ENCODE measurements around the gene FNDC3B.

DNA sequence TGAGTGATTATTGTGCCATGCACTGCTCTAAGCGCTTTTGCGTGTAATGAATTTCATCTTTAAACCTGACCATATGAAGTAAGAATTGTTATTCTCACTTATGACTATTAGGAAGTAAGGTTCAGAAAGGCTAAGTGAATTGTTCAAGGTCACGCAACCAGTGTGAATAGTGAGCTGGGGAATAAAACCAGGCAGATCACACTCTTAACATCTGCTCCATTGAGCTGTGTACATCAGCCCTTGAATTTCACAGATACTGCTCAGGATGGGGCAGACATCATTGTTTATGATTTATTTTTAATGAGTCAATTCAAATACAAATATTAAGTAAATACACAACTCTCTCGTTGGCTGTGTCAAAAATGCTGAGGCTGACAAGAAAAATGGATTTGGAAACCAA is 184.5 kb downstream of the FNDC3B start:
- TF ChIP-seq CTCF (IDR thresholded peaks at IDR 0.05; ENCODE audit: insufficient read depth, low read length, poor library complexity, severe bottlenecking) (no peak), EZH2phosphoT487 (conservative IDR thresholded peaks at IDR 0.05; ENCODE audit: low read length) (no peak)

Measured in SU-DHL-6 (cell line).